K562 (cell line): ENCODE results near the gene MRPL41. TPM values are rescaled to one million over a fixed set of nuclear protein-coding genes. Genes with fewer than 3 reads are reported as not detected.
A peak's percentile ranks its signal among the peaks of the same experiment; 100 is the strongest.

Source experiments
- CBFB ChIP-seq: sonication (generic); formaldehyde crosslinking; IDR thresholded peaks from 2 replicates; pipeline ENCODE4 v1.4.0; 2020; ENCODE audit warnings: mild to moderate bottlenecking, missing genetic modification reagents
- IRF2 ChIP-seq: sonication (generic); formaldehyde crosslinking; IDR thresholded peaks from 2 replicates; pipeline ENCODE4 v1.8.1; 2022; ENCODE audit warnings: mild to moderate bottlenecking, missing genetic modification reagents
- NR3C1 ChIP-seq: sonication (generic); formaldehyde crosslinking; IDR thresholded peaks from 2 replicates; pipeline ENCODE4 v1.8.1; 2022; ENCODE audit warnings: missing genetic modification reagents
- SMAD4 ChIP-seq: fragments of 250-450 bp; sonication (Bioruptor Pico); conservative IDR thresholded peaks from 2 replicates; pipeline ENCODE4 v1.8.0; 2021; ENCODE audit warnings: inconsistent platforms, mild to moderate bottlenecking, moderate library complexity
- TEAD2 ChIP-seq: fragments of 450-650 bp; IDR thresholded peaks from 2 replicates; pipeline ENCODE4 v1.6.1; 2016; ENCODE audit warnings: missing genetic modification characterization, control low read depth, missing compliant biosample characterization
- TGIF2 ChIP-seq: sonication (generic); formaldehyde crosslinking; IDR thresholded peaks from 2 replicates; pipeline ENCODE4 v1.8.1; 2022; ENCODE audit warnings: mild to moderate bottlenecking, missing genetic modification reagents, moderate library complexity
- ZBED1 ChIP-seq: IDR thresholded peaks from 2 replicates; pipeline ENCODE4 v1.6.1; 2014
- ZNF589 ChIP-seq: fragments of 200-800 bp; sonication (Bioruptor generic); IDR thresholded peaks from 2 replicates; pipeline ENCODE4 v1.6.1; 2016; ENCODE audit warnings: low read depth, missing genetic modification characterization, missing compliant biosample characterization
- ZNF699 ChIP-seq: fragments of 250-450 bp; sonication (Bioruptor Pico); IDR thresholded peaks from 2 replicates; pipeline ENCODE4 v1.8.0; 2021; ENCODE audit warnings: mild to moderate bottlenecking, moderate library complexity; ENCODE audit not compliant: insufficient replicate concordance
- polyA plus RNA-seq, 8 experiments: library from polyadenylated mRNA; depleted of rRNA in 4 of 8; stranded (reverse) in 5 of 8; unstranded in 3 of 8; fragments of >200 nt; fragmentation: Nextera tagmentation in 2 of 8; fragmentation: Illumina TruSeq in 1 of 8; extraction: Ambion mirVana in 2 of 8; extraction: Trizol in 1 of 8; gene quantifications; 2 replicates each; pipeline versions ENCODE4 v1.2.1 to v1.2.3, GENCODE V29; 2011 to 2014; ENCODE audit warnings: inconsistent platforms in 1 of 8, missing spikeins in 1 of 8
- total RNA-seq, 7 experiments: library from RNA; depleted of rRNA in 6 of 7; stranded (reverse); fragments of >200 nt in 6 of 7; fragmentation: Illumina TruSeq in 2 of 7; extraction: Trizol in 2 of 7; gene quantifications; 2 replicates each; pipeline versions ENCODE4 v1.2.1 to v1.2.3, GENCODE V29; 2011 to 2021; ENCODE audit warnings: low replicate concordance in 1 of 7
- TF ChIP-seq, protein P1 (sequence below): sonication (generic); formaldehyde crosslinking; IDR thresholded peaks from 2 replicates; pipeline ENCODE4 v1.8.1; 2023; ENCODE audit warnings: mild to moderate bottlenecking, missing genetic modification reagents
- TF ChIP-seq, protein P2 (sequence below), 3 experiments: fragments of 200-800 bp in 1 of 3; sonication (Bioruptor generic) in 1 of 3; sonication (generic) in 1 of 3; formaldehyde crosslinking in 1 of 3; IDR thresholded peaks; 2 replicates each; pipeline versions ENCODE4 v1.6.1 to v1.8.0; 2016 to 2022; ENCODE audit warnings: mild to moderate bottlenecking in 2 of 3, missing compliant biosample characterization in 2 of 3, missing genetic modification characterization in 2 of 3, missing genetic modification reagents in 1 of 3
- TF ChIP-seq, protein P3 (sequence below): fragments of 250-450 bp; sonication (Bioruptor Pico); IDR thresholded peaks from 2 replicates; pipeline ENCODE4 v1.5.0; 2021; ENCODE audit warnings: mild to moderate bottlenecking, borderline replicate concordance
- TF ChIP-seq, protein P4 (sequence below): sonication (generic); formaldehyde crosslinking; IDR thresholded peaks from 2 replicates; pipeline ENCODE4 v1.8.0; 2022; ENCODE audit warnings: mild to moderate bottlenecking, missing genetic modification reagents
- TF ChIP-seq, protein P5 (sequence below): IDR thresholded peaks from 2 replicates; pipeline ENCODE4 v1.6.1; 2011; ENCODE audit not compliant: insufficient read length; ENCODE audit errors: extremely low read depth
- TF ChIP-seq, protein P6 (sequence below): fragments of 250-450 bp; sonication (Bioruptor Pico); IDR thresholded peaks from 2 replicates; pipeline ENCODE4 v1.8.0; 2021; ENCODE audit warnings: borderline replicate concordance, mild to moderate bottlenecking, moderate library complexity; ENCODE audit not compliant: poor library complexity, severe bottlenecking

Gene MRPL41
- total and polyA plus RNA-seq, 9 of the 15 experiments (the other 6 are each of a cell fraction or from before 2014, with no cell fraction given): 2.6 to 259 (median 21.6) TPM

DNA sequence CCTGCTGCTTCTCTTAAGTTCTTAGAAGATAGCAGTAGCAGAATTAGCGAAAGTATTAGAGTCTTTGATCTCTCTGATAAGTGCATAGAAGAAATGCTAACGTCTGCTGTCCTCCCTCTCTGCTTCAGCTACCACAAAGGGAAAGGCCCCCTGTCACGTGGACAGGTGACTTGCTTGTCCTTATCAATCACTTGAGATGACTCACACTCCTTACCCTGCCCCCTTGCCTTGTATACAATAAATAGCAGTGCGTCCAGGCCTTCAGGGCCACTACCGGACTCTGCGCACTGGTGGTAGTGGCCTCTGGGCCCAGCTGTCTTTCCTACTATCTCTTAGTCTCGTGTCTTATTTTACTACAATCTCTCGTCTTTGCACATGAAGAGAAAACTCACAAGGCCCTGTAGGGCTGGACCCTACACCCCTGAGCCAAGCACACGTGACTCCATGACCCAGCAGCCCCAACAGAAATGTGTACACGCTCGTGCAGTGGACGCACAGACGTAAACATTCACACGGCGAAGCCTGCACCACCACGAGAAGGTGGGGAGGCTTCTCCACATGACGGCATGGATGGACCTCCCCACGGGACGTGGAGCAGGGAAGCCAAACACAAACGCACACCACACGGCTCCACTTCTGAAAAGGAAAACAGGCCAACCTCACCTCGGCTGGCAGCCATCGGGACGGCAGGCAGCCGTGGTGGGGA, 39.8 kb upstream of the MRPL41 start (continued):
- TF ChIP-seq, protein P1, sequence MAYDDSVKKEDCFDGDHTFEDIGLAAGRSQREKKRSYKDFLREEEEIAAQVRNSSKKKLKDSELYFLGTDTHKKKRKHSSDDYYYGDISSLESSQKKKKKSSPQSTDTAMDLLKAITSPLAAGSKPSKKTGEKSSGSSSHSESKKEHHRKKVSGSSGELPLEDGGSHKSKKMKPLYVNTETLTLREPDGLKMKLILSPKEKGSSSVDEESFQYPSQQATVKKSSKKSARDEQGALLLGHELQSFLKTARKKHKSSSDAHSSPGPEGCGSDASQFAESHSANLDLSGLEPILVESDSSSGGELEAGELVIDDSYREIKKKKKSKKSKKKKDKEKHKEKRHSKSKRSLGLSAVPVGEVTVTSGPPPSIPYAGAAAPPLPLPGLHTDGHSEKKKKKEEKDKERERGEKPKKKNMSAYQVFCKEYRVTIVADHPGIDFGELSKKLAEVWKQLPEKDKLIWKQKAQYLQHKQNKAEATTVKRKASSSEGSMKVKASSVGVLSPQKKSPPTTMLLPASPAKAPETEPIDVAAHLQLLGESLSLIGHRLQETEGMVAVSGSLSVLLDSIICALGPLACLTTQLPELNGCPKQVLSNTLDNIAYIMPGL (CRISPR knock-in tag): peak; percentile 63
- no peak for TF ChIP-seq ZBED1
- no peak for TF ChIP-seq ZNF699
- TF ChIP-seq IRF2 (CRISPR knock-in tag): no peak
- TF ChIP-seq, protein P2, sequence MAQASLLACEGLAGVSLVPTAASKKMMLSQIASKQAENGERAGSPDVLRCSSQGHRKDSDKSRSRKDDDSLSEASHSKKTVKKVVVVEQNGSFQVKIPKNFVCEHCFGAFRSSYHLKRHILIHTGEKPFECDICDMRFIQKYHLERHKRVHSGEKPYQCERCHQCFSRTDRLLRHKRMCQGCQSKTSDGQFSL (CRISPR knock-in tag; IDR thresholded peaks at IDR 0.05): no peak
- TF ChIP-seq, protein P2 (tag; IDR thresholded peaks at IDR 0.05): 0 out of 4 replicates have a peak, but pooled peaks of 1 of the 2 experiments have one; percentile 10
- TF ChIP-seq, protein P3, sequence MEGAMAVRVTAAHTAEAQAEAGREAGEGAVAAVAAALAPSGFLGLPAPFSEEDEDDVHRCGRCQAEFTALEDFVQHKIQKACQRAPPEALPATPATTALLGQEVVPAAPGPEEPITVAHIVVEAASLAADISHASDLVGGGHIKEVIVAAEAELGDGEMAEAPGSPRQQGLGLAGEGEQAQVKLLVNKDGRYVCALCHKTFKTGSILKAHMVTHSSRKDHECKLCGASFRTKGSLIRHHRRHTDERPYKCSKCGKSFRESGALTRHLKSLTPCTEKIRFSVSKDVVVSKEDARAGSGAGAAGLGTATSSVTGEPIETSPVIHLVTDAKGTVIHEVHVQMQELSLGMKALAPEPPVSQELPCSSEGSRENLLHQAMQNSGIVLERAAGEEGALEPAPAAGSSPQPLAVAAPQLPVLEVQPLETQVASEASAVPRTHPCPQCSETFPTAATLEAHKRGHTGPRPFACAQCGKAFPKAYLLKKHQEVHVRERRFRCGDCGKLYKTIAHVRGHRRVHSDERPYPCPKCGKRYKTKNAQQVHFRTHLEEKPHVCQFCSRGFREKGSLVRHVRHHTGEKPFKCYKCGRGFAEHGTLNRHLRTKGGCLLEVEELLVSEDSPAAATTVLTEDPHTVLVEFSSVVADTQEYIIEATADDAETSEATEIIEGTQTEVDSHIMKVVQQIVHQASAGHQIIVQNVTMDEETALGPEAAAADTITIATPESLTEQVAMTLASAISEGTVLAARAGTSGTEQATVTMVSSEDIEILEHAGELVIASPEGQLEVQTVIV (CRISPR knock-in tag): no peak
- 0 out of 2 replicates have a peak, but pooled peaks have one; percentile 55 for TF ChIP-seq ZNF589 (CRISPR knock-in tag)
- TF ChIP-seq, protein P4, sequence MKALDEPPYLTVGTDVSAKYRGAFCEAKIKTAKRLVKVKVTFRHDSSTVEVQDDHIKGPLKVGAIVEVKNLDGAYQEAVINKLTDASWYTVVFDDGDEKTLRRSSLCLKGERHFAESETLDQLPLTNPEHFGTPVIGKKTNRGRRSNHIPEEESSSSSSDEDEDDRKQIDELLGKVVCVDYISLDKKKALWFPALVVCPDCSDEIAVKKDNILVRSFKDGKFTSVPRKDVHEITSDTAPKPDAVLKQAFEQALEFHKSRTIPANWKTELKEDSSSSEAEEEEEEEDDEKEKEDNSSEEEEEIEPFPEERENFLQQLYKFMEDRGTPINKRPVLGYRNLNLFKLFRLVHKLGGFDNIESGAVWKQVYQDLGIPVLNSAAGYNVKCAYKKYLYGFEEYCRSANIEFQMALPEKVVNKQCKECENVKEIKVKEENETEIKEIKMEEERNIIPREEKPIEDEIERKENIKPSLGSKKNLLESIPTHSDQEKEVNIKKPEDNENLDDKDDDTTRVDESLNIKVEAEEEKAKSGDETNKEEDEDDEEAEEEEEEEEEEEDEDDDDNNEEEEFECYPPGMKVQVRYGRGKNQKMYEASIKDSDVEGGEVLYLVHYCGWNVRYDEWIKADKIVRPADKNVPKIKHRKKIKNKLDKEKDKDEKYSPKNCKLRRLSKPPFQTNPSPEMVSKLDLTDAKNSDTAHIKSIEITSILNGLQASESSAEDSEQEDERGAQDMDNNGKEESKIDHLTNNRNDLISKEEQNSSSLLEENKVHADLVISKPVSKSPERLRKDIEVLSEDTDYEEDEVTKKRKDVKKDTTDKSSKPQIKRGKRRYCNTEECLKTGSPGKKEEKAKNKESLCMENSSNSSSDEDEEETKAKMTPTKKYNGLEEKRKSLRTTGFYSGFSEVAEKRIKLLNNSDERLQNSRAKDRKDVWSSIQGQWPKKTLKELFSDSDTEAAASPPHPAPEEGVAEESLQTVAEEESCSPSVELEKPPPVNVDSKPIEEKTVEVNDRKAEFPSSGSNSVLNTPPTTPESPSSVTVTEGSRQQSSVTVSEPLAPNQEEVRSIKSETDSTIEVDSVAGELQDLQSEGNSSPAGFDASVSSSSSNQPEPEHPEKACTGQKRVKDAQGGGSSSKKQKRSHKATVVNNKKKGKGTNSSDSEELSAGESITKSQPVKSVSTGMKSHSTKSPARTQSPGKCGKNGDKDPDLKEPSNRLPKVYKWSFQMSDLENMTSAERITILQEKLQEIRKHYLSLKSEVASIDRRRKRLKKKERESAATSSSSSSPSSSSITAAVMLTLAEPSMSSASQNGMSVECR (CRISPR knock-in tag): no peak
- TF ChIP-seq, protein P5, sequence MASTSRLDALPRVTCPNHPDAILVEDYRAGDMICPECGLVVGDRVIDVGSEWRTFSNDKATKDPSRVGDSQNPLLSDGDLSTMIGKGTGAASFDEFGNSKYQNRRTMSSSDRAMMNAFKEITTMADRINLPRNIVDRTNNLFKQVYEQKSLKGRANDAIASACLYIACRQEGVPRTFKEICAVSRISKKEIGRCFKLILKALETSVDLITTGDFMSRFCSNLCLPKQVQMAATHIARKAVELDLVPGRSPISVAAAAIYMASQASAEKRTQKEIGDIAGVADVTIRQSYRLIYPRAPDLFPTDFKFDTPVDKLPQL: no peak
- no peak for TF ChIP-seq CBFB (CRISPR knock-in tag)
- TF ChIP-seq TGIF2 (CRISPR knock-in tag): no peak
- no peak for TF ChIP-seq TEAD2 (tag)
- TF ChIP-seq NR3C1: no peak
- TF ChIP-seq, protein P6, sequence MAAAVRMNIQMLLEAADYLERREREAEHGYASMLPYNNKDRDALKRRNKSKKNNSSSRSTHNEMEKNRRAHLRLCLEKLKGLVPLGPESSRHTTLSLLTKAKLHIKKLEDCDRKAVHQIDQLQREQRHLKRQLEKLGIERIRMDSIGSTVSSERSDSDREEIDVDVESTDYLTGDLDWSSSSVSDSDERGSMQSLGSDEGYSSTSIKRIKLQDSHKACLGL (CRISPR knock-in tag): no peak
- peak; percentile 57; the same call in 1 of the 2 replicates for TF ChIP-seq SMAD4 (CRISPR knock-in tag)
